Activated naive CD8-positive, alpha-beta T cell treated with anti-CD3 and anti-CD28 coated beads, Interleukin-2, amount 50 U/mL, for 24 hours (primary cell): ENCODE results near the gene HES6.
A peak's percentile ranks its signal among the peaks of the same experiment; 100 is the strongest.

ENCODE experiments used
- ATAC-seq: fragments of 150-1000 bp; cut with Tn5 transposase; one replicate; pipeline ENCODE4 v1.10.0; 2021
- DNase-seq: peaks from one replicate; pipeline ENCODE4 v3.0.0; 2021
- H3K27ac Mint-ChIP-seq: one replicate; pipeline ENCODE4 v1.8.0; 2021; ENCODE audit warnings: mild to moderate bottlenecking, mixed read lengths
- H3K27me3 Mint-ChIP-seq: one replicate; pipeline ENCODE4 v1.8.0; 2021; ENCODE audit warnings: mixed read lengths
- H3K36me3 Mint-ChIP-seq: one replicate; pipeline ENCODE4 v1.8.0; 2021; ENCODE audit warnings: low read depth, mixed read lengths
- H3K4me1 Mint-ChIP-seq: one replicate; pipeline ENCODE4 v1.8.0; 2021; ENCODE audit warnings: mixed read lengths
- H3K4me3 Mint-ChIP-seq: one replicate; pipeline ENCODE4 v1.8.0; 2021; ENCODE audit warnings: mild to moderate bottlenecking, moderate library complexity, mixed read lengths
- H3K9me3 Mint-ChIP-seq: one replicate; pipeline ENCODE4 v1.8.0; 2021; ENCODE audit warnings: mixed read lengths

Gene HES6

GRCh38 chr2:238264072-238264460 lies 24.2 kb upstream of the HES6 start:
- peaks cover 10% of the 10 kb centered on the region for H3K36me3 Mint-ChIP-seq
- no peak overlapping the region for H3K4me3 Mint-ChIP-seq
- H3K4me1 Mint-ChIP-seq = peaks cover 3% of the 10 kb centered on the region
- no peaks in the 10 kb centered on the region for H3K27me3 Mint-ChIP-seq
- H3K9me3 Mint-ChIP-seq = no peaks in the 10 kb centered on the region
- no peak for ATAC-seq
- DNase-seq = no peak
- no peak overlapping the region for H3K27ac Mint-ChIP-seq

DNA sequence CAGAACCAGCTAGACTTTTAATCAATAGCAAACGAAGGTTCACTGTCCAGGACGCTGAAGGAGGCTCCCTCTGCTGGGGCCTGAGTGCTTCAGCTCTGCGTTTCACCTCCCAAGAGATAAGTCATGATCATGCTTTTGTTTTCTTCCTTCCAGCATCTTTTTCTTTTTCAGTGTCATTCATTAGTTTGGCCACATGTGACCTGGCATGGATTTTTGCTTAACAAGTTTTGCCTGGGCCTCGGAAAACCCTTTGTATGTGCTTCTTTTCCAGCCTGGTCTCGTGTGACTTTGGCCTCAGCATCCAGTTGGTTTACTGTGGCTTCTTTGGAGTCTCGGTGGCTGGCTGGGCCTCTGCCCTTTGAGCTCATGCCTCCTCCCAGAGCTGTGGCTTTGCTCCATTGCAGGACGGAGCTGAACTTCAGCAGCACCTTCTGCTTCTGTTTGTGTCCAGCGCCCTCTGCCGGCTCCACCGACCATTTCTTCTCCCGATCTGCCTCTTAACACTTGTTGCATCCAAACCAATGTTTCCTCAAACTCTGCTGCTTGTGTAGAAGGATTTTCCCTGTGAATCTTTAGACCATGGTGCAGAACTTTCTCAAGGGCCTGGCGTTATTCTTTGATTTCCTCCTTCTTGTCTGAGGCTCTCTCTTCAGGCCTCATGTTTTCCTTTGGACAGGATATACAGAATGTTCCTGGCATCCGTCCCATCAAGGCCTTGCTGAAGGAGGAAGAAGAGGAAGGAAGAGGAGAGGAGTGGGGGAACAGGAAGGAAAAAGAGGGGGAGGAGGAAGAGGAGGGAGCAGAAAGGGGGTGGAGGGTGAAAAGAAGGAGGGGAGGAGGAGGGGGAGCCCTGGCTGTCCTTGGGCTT lies 23.6 kb upstream of the HES6 start:
- ATAC-seq (peak; percentile 69), DNase-seq (peak; percentile 76)
- H3K27ac Mint-ChIP-seq = no peak overlapping the region
- H3K9me3 Mint-ChIP-seq = no peaks in the 10 kb centered on the region
- H3K27me3 Mint-ChIP-seq = no peaks in the 10 kb centered on the region
- peaks cover 3% of the 10 kb centered on the region for H3K4me1 Mint-ChIP-seq
- H3K4me3 Mint-ChIP-seq = no peak overlapping the region
- peaks cover 10% of the 10 kb centered on the region for H3K36me3 Mint-ChIP-seq

GRCh38 chr2:238262496-238263122 lies 22.8 kb upstream of the HES6 start:
- Mint-ChIP-seq H3K27ac (no peak overlapping the region), H3K4me3 (no peak overlapping the region), H3K27me3 (no peaks in the 10 kb centered on the region), H3K4me1 (peaks cover 3% of the 10 kb centered on the region), H3K36me3 (peaks cover 14% of the 10 kb centered on the region), H3K9me3 (no peaks in the 10 kb centered on the region)
- ATAC-seq (no peak), DNase-seq (no peak)

DNA sequence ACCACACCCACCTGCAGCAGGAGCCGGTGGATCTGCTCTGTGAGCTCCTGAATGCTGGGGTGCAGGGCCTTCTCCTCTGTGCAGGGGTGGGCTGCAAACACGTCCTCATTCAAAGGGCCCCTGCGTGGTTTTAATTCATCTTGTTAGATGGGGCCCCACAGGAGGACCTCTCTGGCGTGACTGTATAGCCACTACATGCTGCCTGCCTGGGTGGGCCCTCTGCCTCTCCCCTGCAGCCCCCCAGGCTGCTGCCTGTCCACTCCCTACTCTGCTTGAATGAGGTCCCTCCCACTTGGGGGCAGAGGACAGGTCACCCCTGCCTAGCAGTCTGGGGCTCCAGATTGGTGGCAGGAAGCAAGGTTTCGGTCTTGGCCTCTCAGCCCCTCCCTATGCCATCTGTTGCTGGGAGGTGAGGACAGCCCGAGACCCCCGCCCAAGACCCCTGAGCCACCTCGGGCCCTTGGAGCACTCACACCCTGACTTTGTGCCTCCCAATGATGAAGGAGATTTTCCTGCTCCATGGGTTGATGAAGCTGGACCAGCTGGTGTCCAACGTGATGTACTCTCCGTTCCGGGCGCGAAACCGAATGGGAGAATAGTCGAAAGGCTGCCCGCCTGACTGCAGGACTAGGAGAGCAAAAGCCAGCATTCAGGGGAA lies 22.0 kb upstream of the HES6 start:
- ATAC-seq = no peak
- Mint-ChIP-seq H3K4me1 (peaks cover 3% of the 10 kb centered on the region), H3K27ac (no peak overlapping the region), H3K36me3 (peaks cover 10% of the 10 kb centered on the region), H3K27me3 (no peaks in the 10 kb centered on the region), H3K9me3 (no peaks in the 10 kb centered on the region), H3K4me3 (no peak overlapping the region)
- DNase-seq = no peak

GRCh38 chr2:238260883-238261282 lies 21.0 kb upstream of the HES6 start:
- Mint-ChIP-seq H3K4me1 (peaks cover 3% of the 10 kb centered on the region), H3K27me3 (no peaks in the 10 kb centered on the region), H3K4me3 (no peak overlapping the region), H3K36me3 (peaks cover 10% of the 10 kb centered on the region), H3K9me3 (no peaks in the 10 kb centered on the region), H3K27ac (no peak overlapping the region)
- ATAC-seq = no peak
- no peak for DNase-seq

DNA sequence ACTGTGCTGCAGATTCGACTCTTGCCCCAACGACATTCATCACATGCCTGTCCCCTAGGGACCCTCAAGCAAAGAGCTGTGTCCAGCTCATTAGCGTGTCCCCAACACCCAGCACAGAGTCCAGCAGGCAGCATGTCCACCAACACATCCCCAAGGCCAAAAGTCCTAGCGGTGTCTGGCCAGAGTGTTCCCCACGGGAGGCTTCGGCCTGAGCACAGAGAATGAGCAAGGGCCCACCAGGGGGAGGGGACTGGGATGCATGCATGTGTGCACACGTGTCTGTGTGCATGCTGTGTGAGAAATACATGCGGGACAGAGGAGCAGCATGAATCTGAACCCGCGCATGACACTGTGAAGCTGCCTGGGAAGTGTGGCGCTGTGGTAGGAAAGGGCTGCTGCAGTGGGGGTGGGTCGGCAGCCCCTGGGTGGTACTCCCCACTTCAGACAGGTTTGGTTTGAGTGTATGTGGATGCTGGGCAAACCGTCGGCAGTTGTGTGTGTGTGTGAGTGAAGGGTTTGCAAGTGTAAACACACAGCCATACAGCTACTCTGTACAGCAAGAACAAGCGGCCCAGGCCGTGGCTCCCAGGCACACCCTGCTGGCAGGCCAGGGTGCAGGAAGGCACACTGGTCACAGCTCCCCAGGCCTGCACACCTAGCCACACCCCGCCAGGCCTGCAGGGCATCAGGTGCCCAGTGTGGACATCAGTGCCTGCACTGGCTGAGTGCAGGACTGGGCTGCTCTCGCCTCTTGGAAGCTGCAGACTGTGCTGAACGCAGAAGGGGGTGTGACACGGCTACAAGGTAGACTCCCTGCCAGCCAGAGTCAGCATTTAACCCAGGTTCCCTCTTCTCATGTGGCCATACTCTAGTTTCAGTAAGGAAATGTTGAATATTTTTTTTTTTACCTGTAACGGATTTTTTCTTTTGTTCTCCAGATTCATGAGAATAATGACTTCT lies 19.5 kb upstream of the HES6 start:
- Mint-ChIP-seq H3K27me3 (no peaks in the 10 kb centered on the region), H3K9me3 (no peaks in the 10 kb centered on the region), H3K4me1 (peaks cover 3% of the 10 kb centered on the region), H3K4me3 (no peak overlapping the region), H3K36me3 (peaks cover 20% of the 10 kb centered on the region), H3K27ac (no peak overlapping the region)
- DNase-seq (no peak), ATAC-seq (no peak)

DNA sequence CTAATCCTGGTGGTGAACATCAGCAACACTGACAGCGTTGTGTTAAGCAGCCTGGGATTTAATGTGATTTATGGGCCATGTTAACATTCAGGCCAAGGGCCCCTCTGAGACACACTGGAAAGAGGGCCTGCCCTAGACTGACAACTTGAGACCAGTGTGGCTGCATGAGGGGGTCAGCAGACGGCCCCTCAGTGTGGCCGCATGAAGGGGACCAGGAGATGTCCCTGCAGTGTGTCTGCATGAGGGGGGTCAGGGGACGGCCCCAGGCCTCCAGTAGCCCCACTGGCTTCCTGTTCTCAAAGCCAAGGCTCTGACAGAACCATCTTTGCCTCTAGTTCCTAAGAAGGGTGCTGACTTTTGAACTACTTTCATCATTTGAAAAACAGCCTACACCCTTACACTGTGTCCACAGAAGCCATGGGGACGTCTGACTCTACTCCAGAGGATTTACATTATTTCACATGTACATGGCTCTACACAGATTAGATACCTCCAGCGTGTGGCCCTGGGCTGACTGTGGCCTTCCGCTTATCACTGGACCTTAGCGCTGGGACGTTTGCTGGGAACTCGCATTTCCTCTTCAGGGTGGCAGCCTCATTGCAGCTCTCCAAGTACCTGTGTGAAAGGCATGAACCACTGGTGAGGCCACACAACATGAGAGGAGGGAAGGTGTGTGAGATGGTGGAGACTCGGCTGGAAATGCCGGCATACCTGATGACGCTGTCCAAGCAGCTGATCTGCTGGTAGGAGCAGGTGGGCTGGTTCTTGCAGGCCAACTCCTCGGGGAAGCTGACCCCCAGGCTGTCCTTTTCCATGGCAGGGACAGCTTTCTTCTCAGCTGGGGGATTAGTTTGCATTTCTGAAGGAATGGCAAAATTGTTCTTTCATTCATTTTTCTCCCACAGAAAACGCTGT lies 18.2 kb upstream of the HES6 start:
- H3K27ac Mint-ChIP-seq = no peak overlapping the region
- peaks cover 20% of the 10 kb centered on the region for H3K36me3 Mint-ChIP-seq
- H3K9me3 Mint-ChIP-seq = no peaks in the 10 kb centered on the region
- no peaks in the 10 kb centered on the region for H3K27me3 Mint-ChIP-seq
- ATAC-seq (no peak), DNase-seq (no peak)
- no peak overlapping the region for H3K4me3 Mint-ChIP-seq
- no peaks in the 10 kb centered on the region for H3K4me1 Mint-ChIP-seq

DNA sequence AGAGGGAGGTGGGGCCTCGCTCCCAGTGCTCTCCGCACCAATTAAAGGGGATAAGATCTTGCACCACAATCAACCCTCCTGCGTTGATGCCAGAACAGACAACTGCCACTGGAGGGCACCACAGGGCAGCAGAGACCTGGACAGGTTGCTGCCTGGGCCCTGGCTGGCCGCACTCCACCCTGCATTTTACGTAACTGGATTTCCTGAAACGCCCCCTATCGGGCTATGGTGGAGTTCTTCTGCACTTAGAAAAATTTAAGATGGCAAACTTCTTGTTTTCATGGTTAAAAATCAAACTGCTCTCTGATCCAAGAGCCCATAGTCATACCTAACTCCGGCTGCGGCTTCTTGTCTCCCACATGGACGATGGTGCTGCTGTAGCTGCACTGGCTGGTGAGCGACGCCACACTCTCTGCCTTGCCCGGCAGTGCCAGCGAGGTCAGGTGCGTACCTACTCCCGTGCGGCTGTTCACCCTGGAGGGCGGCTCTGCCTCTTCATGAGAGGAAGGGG lies 16.8 kb upstream of the HES6 start:
- Mint-ChIP-seq H3K4me3 (no peak overlapping the region), H3K9me3 (no peaks in the 10 kb centered on the region), H3K27me3 (no peaks in the 10 kb centered on the region), H3K36me3 (peaks cover 17% of the 10 kb centered on the region), H3K4me1 (no peaks in the 10 kb centered on the region), H3K27ac (no peak overlapping the region)
- DNase-seq = peak; percentile 70
- ATAC-seq = peak; percentile 87

GRCh38 chr2:238256111-238256510 lies 16.3 kb upstream of the HES6 start:
- Mint-ChIP-seq H3K9me3 (no peaks in the 10 kb centered on the region), H3K4me1 (no peaks in the 10 kb centered on the region), H3K4me3 (no peak overlapping the region), H3K27me3 (no peaks in the 10 kb centered on the region), H3K36me3 (peaks cover 17% of the 10 kb centered on the region), H3K27ac (no peak overlapping the region)
- ATAC-seq (no peak), DNase-seq (no peak)

DNA sequence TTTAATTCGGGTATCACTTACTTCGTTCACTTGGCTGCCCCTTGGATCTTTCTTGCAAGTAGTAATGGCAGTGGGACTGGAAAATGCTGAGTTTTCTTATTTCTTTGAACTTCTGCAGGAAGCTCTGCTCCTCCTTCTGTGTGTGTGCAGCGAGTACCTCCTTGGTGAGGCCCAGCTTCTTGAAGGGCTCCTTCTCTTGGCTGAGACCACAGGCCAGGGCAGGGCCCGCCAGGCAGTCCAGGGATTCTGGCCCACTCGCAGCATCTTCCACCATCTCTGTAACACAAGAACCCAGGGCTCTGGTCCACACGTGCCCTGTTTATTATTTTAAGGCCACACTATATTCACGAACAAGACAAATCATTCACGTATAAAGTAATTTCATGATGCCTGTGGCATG lies 15.8 kb upstream of the HES6 start:
- H3K27ac Mint-ChIP-seq = no peak overlapping the region
- ATAC-seq (no peak), DNase-seq (no peak)
- no peaks in the 10 kb centered on the region for H3K27me3 Mint-ChIP-seq
- no peaks in the 10 kb centered on the region for H3K4me1 Mint-ChIP-seq
- no peaks in the 10 kb centered on the region for H3K9me3 Mint-ChIP-seq
- H3K36me3 Mint-ChIP-seq = peaks cover 17% of the 10 kb centered on the region
- no peak overlapping the region for H3K4me3 Mint-ChIP-seq

GRCh38 chr2:238255151-238255551 lies 15.3 kb upstream of the HES6 start:
- no peak for DNase-seq
- Mint-ChIP-seq H3K4me3 (no peak overlapping the region), H3K4me1 (no peaks in the 10 kb centered on the region), H3K36me3 (peaks cover 17% of the 10 kb centered on the region), H3K9me3 (no peaks in the 10 kb centered on the region), H3K27ac (no peak overlapping the region), H3K27me3 (no peaks in the 10 kb centered on the region)
- no peak for ATAC-seq

GRCh38 chr2:238254095-238254723 lies 14.4 kb upstream of the HES6 start:
- H3K27me3 Mint-ChIP-seq = no peaks in the 10 kb centered on the region
- peaks cover 17% of the 10 kb centered on the region for H3K36me3 Mint-ChIP-seq
- no peak for DNase-seq
- no peak overlapping the region for H3K27ac Mint-ChIP-seq
- no peak overlapping the region for H3K4me3 Mint-ChIP-seq
- no peak for ATAC-seq
- H3K9me3 Mint-ChIP-seq = no peaks in the 10 kb centered on the region
- no peaks in the 10 kb centered on the region for H3K4me1 Mint-ChIP-seq
